Measurements from ENCODE around the gene EDAR. TPM values are rescaled to one million over a fixed set of nuclear protein-coding genes. Genes with fewer than 3 reads are reported as not detected.

EDAR gene
- total RNA-seq, 2 donors from 2014 or later: not detected

- Mint-ChIP-seq H3K9me3 (peaks cover 4% of the 10 kb centered on the region), H3K27ac (no peak overlapping the region), H3K27me3 (ENCODE audit: insufficient read depth) (no peaks in the 10 kb centered on the region), H3K4me3 (no peak overlapping the region), H3K36me3 (ENCODE audit: low read depth) (peaks cover under 1% of the 10 kb centered on the region), H3K4me1 (no peaks in the 10 kb centered on the region)
- no peak overlapping the region for H3K4me3 ChIP-seq (ENCODE audit: low read length)
- H3K36me3 ChIP-seq (ENCODE audit: control insufficient read depth, insufficient read depth, low read length): no peaks in the 10 kb centered on the region
- H3K27ac ChIP-seq (ENCODE audit: low read depth, low read length): no peak overlapping the region
- no peak for DNase-seq
- no peak overlapping the region for H3K9ac ChIP-seq (ENCODE audit: extremely low read depth, low read length, poor library complexity, severe bottlenecking)
- no peaks in the 10 kb centered on the region for H3K27me3 ChIP-seq (ENCODE audit: control insufficient read depth, insufficient read depth, low read length, poor library complexity, severe bottlenecking)
- TF ChIP-seq, protein P1, sequence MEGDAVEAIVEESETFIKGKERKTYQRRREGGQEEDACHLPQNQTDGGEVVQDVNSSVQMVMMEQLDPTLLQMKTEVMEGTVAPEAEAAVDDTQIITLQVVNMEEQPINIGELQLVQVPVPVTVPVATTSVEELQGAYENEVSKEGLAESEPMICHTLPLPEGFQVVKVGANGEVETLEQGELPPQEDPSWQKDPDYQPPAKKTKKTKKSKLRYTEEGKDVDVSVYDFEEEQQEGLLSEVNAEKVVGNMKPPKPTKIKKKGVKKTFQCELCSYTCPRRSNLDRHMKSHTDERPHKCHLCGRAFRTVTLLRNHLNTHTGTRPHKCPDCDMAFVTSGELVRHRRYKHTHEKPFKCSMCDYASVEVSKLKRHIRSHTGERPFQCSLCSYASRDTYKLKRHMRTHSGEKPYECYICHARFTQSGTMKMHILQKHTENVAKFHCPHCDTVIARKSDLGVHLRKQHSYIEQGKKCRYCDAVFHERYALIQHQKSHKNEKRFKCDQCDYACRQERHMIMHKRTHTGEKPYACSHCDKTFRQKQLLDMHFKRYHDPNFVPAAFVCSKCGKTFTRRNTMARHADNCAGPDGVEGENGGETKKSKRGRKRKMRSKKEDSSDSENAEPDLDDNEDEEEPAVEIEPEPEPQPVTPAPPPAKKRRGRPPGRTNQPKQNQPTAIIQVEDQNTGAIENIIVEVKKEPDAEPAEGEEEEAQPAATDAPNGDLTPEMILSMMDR (conservative IDR thresholded peaks at IDR 0.05): no peak
- H3K4me1 ChIP-seq (ENCODE audit: control insufficient read depth, insufficient read depth, low read length): no peaks in the 10 kb centered on the region
- peaks cover 7% of the 10 kb centered on the region for H3K9me3 ChIP-seq (ENCODE audit: control insufficient read depth, low read length)
- 72 to 87% methylated on average over 2 to 3 of the region's 3 CpGs for WGBS, 2 experiments (ENCODE audit: insufficient coverage in 1 of 2, insufficient read length in 1 of 2)
These were observed 94.3 kb downstream of the EDAR start for GRCh38 chr2:108894766-108895165.

GRCh38 chr2:108893277-108893676, 95.7 kb downstream of the EDAR start:
- Histone ChIP-seq H3K4me1 (ENCODE audit: control insufficient read depth, insufficient read depth, low read length) (no peaks in the 10 kb centered on the region), H3K27ac (ENCODE audit: low read depth, low read length) (no peak overlapping the region), H3K9me3 (ENCODE audit: control insufficient read depth, low read length) (peaks cover 12% of the 10 kb centered on the region), H3K4me3 (ENCODE audit: low read length) (no peak overlapping the region), H3K27me3 (ENCODE audit: control insufficient read depth, insufficient read depth, low read length, poor library complexity, severe bottlenecking) (no peaks in the 10 kb centered on the region), H3K36me3 (ENCODE audit: control insufficient read depth, insufficient read depth, low read length) (no peaks in the 10 kb centered on the region), H3K9ac (ENCODE audit: extremely low read depth, low read length, poor library complexity, severe bottlenecking) (no peak overlapping the region)
- TF ChIP-seq, protein P1 (conservative IDR thresholded peaks at IDR 0.05): no peak
- Mint-ChIP-seq H3K36me3 (ENCODE audit: low read depth) (peaks cover 4% of the 10 kb centered on the region), H3K4me3 (no peak overlapping the region), H3K9me3 (peaks cover 10% of the 10 kb centered on the region), H3K27me3 (ENCODE audit: insufficient read depth) (no peaks in the 10 kb centered on the region), H3K27ac (no peak overlapping the region), H3K4me1 (no peaks in the 10 kb centered on the region)
- WGBS, 2 experiments (ENCODE audit: insufficient coverage in 1 of 2, insufficient read length in 1 of 2): 93 to 100% methylated on average over 1 of the region's 1 CpG
- DNase-seq: no peak

- H3K9ac ChIP-seq (ENCODE audit: extremely low read depth, low read length, poor library complexity, severe bottlenecking): no peak overlapping the region
- peaks cover 4% of the 10 kb centered on the region for H3K36me3 Mint-ChIP-seq (ENCODE audit: low read depth)
- H3K4me1 Mint-ChIP-seq: no peaks in the 10 kb centered on the region
- no peak for DNase-seq
- H3K27ac Mint-ChIP-seq: no peak overlapping the region
- TF ChIP-seq, protein P1 (conservative IDR thresholded peaks at IDR 0.05): no peak
- H3K4me1 ChIP-seq (ENCODE audit: control insufficient read depth, insufficient read depth, low read length): no peaks in the 10 kb centered on the region
- no peak overlapping the region for H3K27ac ChIP-seq (ENCODE audit: low read depth, low read length)
- H3K27me3 Mint-ChIP-seq (ENCODE audit: insufficient read depth): no peaks in the 10 kb centered on the region
- no peaks in the 10 kb centered on the region for H3K36me3 ChIP-seq (ENCODE audit: control insufficient read depth, insufficient read depth, low read length)
- peaks cover 12% of the 10 kb centered on the region for H3K9me3 ChIP-seq (ENCODE audit: control insufficient read depth, low read length)
- 100% methylated on average over 1 of the region's 1 CpG; no CpG with 5 or more reads in 1 of the 2 experiments for WGBS, 2 experiments (ENCODE audit: insufficient coverage in 1 of 2, insufficient read length in 1 of 2)
- no peaks in the 10 kb centered on the region for H3K27me3 ChIP-seq (ENCODE audit: control insufficient read depth, insufficient read depth, low read length, poor library complexity, severe bottlenecking)
- H3K4me3 Mint-ChIP-seq: no peak overlapping the region
- H3K4me3 ChIP-seq (ENCODE audit: low read length): no peak overlapping the region
- peaks cover 19% of the 10 kb centered on the region for H3K9me3 Mint-ChIP-seq
These were observed 99.1 kb downstream of the EDAR start for GRCh38 chr2:108889907-108890306.
